Measurements from ENCODE around the gene GMIP.
"Not testable (repeated sequence)": the region's sequence is repeated elsewhere in the genome, so short reads cannot be mapped to it uniquely, and the experiment has no call there.

- not testable (repeated sequence) for TF ChIP-seq CTCF (conservative IDR thresholded peaks at IDR 0.05; ENCODE audit: low read length); EZH2phosphoT487 (IDR thresholded peaks at IDR 0.05; ENCODE audit: borderline replicate concordance, low read depth, low read length)
These were observed 45.6 kb upstream of the GMIP start for GRCh38 chr19:19689023-19689422.

All from OCI-LY7 (cell line).